H1 (cell line): ENCODE data around the gene CERS3. TPM values are rescaled to one million over a fixed set of nuclear protein-coding genes. Genes with fewer than 3 reads are reported as not detected.

Experiments used
- CHD7 ChIP-seq: fragments of 300-600 bp; sonication (generic); IDR thresholded peaks from 2 replicates; pipeline ENCODE4 v1.7.1; 2012; ENCODE audit warnings: low read length, moderate library complexity, mild to moderate bottlenecking, inconsistent platforms; ENCODE audit not compliant: insufficient replicate concordance
- GTF2F1 ChIP-seq: IDR thresholded peaks from 2 replicates; pipeline ENCODE4 v1.6.1; 2012; ENCODE audit warnings: low read depth, low read length, improper control_type of control experiment, borderline replicate concordance
- NRF1 ChIP-seq: IDR thresholded peaks from 2 replicates; pipeline ENCODE4 v1.6.1; 2011; ENCODE audit warnings: mild to moderate bottlenecking, low read depth, low read length, improper control_type of control experiment
- RNF2 ChIP-seq: fragments of 200-900, 300-1000 bp; sonication (generic); IDR thresholded peaks from 2 replicates; pipeline ENCODE4 v1.7.1; 2016; ENCODE audit warnings: borderline replicate concordance, low read depth, mild to moderate bottlenecking, antibody characterized with exemption, low read length; ENCODE audit not compliant: poor library complexity, severe bottlenecking; ENCODE audit errors: missing control alignments
- SAP30 ChIP-seq: fragments of 300-600 bp; sonication (generic); IDR thresholded peaks from 2 replicates; pipeline ENCODE4 v1.7.1; 2012; ENCODE audit warnings: low read length, moderate library complexity, mild to moderate bottlenecking, inconsistent platforms; ENCODE audit not compliant: insufficient read depth, insufficient replicate concordance
- SRF ChIP-seq: IDR thresholded peaks from 2 replicates; pipeline ENCODE4 v1.6.1; 2011; ENCODE audit warnings: mild to moderate bottlenecking, low read depth, low read length, moderate library complexity
- USF2 ChIP-seq: IDR thresholded peaks from 2 replicates; pipeline ENCODE4 v1.6.1; 2011; ENCODE audit warnings: low read length, improper control_type of control experiment
- ZNF274 ChIP-seq: IDR thresholded peaks from 2 replicates; pipeline ENCODE4 v1.7.0; 2012; ENCODE audit warnings: low read length, borderline replicate concordance; ENCODE audit errors: extremely low read depth
- polyA plus RNA-seq, 7 experiments: library from polyadenylated mRNA; depleted of rRNA in 3 of 7; stranded (reverse) in 5 of 7; unstranded in 2 of 7; fragments of >200 nt in 5 of 7; fragments of 200-250 nt in 2 of 7; gene quantifications; 1 replicate in 5 of 7; 2 replicates in 1 of 7; 4 replicates in 1 of 7; pipeline versions ENCODE4 v1.2.1 to v1.2.3, GENCODE V29; 2011 to 2013; ENCODE audit warnings: missing spikeins in 2 of 7, mixed read lengths in 2 of 7
- total RNA-seq: library from RNA; stranded (reverse); fragmentation: NEBNext Ultra II Directional; extraction: Animal tissue kit (Norgen Biotek cat#: 25700); gene quantifications from 2 replicates; pipeline ENCODE4 v1.2.1, GENCODE V29; 2021
- TF ChIP-seq, protein P1 (sequence below): IDR thresholded peaks from 2 replicates; pipeline ENCODE4 v1.6.1; 2012; ENCODE audit warnings: inconsistent platforms

CERS3 gene
- total and polyA plus RNA-seq, 2 of the 8 experiments (the other 6 are each of a cell fraction or from before 2014, with no cell fraction given): 0.62 TPM; not detected in 1

GRCh38 chr15:100464888-100465287 is 63.9 kb downstream of the CERS3 start (continued):
- TF ChIP-seq CHD7 (no peak), SAP30 (no peak), RNF2 (no peak), SRF (no peak), ZNF274 (no peak), GTF2F1 (no peak), NRF1 (no peak), USF2 (no peak)
- TF ChIP-seq, protein P1, sequence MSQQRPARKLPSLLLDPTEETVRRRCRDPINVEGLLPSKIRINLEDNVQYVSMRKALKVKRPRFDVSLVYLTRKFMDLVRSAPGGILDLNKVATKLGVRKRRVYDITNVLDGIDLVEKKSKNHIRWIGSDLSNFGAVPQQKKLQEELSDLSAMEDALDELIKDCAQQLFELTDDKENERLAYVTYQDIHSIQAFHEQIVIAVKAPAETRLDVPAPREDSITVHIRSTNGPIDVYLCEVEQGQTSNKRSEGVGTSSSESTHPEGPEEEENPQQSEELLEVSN: no peak
